Activated gamma-delta T cell treated with Interleukin-2 at 50 U/mL for 16 hours (primary cell): ENCODE data around the gene SLC25A18.
A peak's percentile ranks its signal among the peaks of the same experiment; 100 is the strongest.
"Not testable (repeated sequence)": the region's sequence is repeated elsewhere in the genome, so short reads cannot be mapped to it uniquely, and the experiment has no call there.

Source experiments
- DNase-seq: peaks from one replicate; pipeline ENCODE4 v3.0.0-alpha.2; 2020

Gene SLC25A18

GRCh38 chr22:17612057-17612456 is 48.8 kb downstream of the SLC25A18 start:
- DNase-seq, result no peak

- no peak for DNase-seq
Measured at GRCh38 chr22:17613280-17613679, 50.0 kb downstream of the SLC25A18 start.

- DNase-seq, result no peak
Measured at GRCh38 chr22:17627961-17628405, 64.7 kb downstream of the SLC25A18 start.

- peak; percentile 94 for DNase-seq
Measured at GRCh38 chr22:17628406-17629172, 65.3 kb downstream of the SLC25A18 start, which contains the start of gene ATP6V1E1. Gene ATP6V1E1, minus strand, starts transcription at chr22:17628749. Its CDS starts 114 bp downstream, at chr22:17628635.

- no peak for DNase-seq
Measured at GRCh38 chr22:17629173-17629489, 65.8 kb downstream of the SLC25A18 start.

- DNase-seq, result no peak
Measured at GRCh38 chr22:17629641-17630040, 66.3 kb downstream of the SLC25A18 start.

GRCh38 chr22:17631076-17631565 is 67.8 kb downstream of the SLC25A18 start:
- no peak for DNase-seq

GRCh38 chr22:17633217-17633997 is 70.1 kb downstream of the SLC25A18 start:
- DNase-seq, result no peak

- DNase-seq, result no peak
Measured at GRCh38 chr22:17633998-17634323, 70.7 kb downstream of the SLC25A18 start.

GRCh38 chr22:17634696-17635095 is 71.4 kb downstream of the SLC25A18 start:
- DNase-seq, result no peak

GRCh38 chr22:17636850-17637249 is 73.6 kb downstream of the SLC25A18 start:
- not testable (repeated sequence) for DNase-seq

GRCh38 chr22:17637490-17638181 is 74.3 kb downstream of the SLC25A18 start:
- DNase-seq, result no peak

- DNase-seq, result no peak
Measured at GRCh38 chr22:17638182-17638431, 74.8 kb downstream of the SLC25A18 start.

- DNase-seq, result peak; percentile 83
Measured at GRCh38 chr22:17638432-17639246, 75.3 kb downstream of the SLC25A18 start, which contains the start of gene BCL2L13. Gene BCL2L13, plus strand, starts transcription at chr22:17638757. Its CDS starts 16,955 bp downstream, at chr22:17655712.

GRCh38 chr22:17639247-17639741 is 76.0 kb downstream of the SLC25A18 start:
- no peak for DNase-seq
